GM18868 (cell line): Measurements from ENCODE around the gene ROBO3.

Experiments used
- ATAC-seq: cut with Tn5 transposase; IDR thresholded peaks from one replicate; pipeline ENCODE4 v1.9.1; 2021; ENCODE audit warnings: mild to moderate bottlenecking, moderate library complexity; ENCODE audit not compliant: unreplicated experiment

The ROBO3 gene

DNA sequence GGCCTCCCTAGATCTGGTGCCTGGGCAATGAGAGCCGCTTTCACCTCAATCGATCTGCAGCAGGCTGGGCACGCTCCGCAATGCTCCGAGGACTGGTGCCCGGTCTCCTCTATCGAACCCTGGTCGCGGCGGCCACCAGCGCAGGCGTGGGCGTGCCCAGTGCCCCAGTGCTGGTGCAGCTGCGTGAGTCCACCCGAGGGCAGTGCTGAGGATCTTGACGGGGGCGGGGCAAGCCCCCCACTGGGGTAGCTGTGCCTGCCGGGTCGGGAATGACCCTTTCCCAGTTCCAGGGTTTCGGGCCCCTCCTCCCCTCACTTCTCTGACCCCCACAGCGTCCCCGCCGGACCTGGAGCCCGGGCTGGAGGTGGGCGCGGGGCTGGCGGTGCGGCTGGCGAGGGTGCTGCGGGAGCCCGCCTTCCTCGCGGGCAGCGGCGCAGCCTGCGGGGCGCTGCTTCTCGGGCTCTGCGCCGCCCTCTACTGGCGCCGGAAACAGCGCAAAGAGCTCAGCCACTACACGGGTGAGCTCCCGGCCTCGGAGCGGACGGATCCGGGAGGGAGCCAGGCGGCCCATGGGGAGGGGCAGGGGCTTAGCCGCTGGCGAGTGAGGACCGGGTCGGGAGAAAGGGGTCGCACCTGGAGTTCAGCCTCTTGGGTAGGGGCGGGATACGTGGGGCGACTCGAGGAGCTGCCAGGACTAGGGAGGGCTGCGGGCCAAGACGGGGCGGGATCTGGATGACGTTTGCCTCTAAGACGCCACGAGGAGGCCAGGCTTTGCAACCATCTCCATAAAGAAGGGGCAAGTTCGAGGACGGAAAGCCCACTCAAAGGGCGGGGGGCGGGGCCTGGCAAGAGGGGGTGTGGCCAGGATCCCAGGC is 10.9 kb downstream of the ROBO3 start:
- ATAC-seq: peak; percentile 93

DNA sequence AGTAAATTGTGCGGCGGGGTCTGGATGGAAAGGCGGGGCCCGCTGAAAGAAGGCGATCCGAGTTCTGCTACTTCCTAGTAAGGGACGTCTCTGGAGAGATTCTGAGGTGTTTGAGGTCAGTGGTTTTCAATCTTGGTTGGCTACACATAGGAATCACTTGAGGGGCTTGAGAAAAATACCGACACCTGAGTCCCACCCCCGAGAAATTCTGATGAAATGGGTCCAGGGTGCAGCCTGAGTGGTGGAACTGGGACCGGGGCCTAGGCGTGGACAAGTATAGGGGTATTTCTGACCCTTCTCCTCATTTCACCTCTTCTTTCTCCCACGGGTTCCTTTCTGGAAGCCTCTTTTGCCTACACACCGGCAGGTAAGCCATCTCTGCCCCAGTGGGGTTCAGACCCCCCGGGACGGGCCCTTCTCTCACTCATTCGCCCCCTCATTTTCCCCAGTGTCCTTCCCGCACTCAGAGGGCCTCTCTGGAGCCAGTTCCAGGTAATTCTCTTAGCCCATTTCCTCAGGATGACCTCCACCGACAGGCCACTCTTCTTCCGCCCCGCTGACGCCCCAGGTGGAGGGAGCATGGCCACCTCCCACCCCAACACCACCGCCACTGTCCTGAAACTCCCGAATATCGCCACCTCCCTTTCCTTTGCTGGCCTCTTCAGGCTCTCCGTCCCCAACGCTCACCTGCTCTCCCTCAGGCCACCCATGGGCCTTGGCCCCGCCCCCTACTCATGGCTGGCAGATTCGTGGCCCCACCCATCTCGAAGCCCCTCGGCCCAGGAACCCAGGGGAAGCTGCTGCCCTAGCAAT is 11.8 kb downstream of the ROBO3 start:
- no peak for ATAC-seq

DNA sequence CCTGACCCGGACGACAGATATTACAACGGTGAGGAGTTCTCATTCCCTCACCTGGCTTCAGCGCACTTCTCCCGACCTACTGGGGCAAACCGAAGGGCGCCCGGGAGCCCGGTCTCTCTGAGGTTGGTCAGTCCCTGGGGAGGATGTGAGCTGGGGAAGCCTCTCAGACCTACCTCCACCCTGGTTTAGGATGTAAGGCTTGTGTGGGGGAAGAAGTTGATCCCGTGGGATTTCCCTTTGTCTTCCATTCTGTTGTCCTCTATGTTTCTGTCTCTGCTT is 12.3 kb downstream of the ROBO3 start:
- no peak for ATAC-seq

DNA sequence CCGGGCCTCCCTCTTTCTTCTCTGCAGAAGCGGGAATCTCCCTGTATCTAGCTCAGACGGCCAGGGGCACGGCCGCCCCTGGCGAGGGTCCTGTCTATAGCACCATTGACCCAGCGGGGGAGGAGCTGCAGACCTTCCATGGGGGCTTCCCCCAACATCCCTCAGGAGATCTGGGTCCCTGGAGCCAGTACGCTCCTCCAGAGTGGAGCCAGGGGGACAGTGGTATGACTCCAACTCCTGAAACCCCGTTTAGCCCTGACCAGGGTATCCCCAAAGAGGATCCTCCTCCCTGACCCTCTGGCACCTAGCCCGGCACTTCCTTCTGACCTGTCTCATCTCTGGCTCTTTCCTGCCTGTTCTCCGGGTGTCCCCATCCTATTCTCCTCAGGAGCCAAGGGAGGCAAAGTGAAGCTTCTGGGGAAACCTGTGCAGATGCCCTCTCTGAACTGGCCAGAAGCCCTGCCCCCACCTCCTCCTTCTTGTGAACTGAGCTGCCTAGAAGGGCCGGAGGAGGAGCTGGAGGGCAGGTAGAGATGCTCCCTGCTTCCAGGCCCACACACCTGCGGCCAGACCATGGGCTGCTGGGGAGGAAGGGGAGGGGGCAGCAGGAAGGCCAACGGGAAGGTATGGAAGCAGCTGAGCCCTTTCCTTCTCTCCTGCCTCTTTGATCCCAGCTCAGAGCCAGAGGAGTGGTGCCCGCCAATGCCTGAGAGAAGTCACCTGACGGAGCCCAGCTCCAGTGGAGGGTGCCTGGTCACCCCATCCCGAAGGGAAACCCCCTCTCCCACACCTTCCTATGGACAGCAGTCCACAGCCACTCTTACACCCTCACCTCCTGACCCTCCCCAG is 12.9 kb downstream of the ROBO3 start:
- no peak for ATAC-seq

DNA sequence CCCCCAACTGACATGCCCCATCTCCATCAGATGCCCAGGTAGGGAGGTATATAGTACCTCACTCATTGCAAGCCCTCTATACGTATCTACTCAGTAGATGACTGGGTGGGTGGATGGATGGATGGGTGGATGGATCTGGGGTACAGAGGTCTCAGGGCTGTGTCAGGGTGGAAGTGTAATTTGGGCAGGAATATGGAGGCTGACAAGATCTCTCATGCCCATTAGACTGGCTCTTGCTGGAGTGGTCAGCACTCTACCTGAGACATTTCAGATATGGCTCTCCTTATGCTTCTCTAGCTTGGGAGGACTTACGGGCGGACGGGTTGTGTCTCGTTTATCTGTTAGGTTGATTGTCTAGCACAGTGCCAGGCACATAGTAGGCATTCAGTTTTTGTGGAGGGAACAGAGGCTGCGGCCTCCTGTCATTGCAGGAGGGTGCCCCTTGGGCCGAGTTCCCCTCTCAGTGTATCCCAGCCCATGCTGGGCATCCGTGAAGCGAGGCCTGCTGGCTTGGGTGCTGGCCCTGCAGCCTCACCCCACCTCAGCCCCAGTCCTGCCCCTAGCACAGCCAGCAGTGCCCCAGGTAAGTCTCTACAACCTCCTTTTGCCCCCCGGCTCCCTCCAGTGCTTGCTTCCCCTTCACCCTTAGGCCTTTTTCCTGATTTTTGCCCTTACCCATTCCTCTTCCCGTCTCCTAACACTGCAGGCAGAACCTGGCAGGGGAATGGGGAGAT is 13.7 kb downstream of the ROBO3 start:
- no peak for ATAC-seq

DNA sequence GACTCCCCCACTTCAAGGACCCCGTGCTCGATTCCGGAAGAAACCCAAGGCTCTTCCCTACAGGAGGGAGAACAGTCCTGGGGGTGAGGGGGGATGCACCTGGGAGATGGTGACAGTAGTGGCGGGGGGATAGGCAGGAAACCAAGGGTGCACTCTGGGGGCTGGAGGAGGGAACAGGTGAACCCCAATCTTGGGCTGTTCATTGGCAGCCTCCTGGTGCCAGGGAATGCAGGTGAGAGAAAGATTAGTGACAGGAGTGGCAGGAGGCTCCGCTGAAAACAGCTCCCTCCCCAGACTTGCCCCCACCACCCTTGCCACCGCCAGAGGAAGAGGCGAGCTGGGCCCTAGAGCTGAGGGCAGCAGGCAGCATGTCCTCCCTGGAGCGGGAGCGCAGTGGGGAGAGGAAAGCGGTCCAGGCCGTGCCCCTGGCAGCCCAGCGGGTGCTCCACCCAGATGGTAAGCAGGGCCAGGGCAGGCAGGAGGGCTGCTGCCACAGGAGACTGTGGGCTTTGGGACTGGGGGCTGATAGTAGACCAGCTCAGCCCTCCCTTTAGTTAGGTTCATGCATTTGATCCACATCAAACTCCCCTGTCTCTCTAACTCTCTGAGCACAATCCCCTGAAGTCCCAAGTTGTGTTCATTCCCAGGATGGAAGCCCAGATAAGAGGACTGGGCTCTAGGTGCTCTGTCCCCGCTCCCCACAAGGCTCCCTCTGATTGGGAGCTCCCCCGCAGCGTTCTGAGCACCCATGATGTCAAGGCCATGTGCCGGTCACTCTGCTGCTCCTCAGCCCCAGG is 14.5 kb downstream of the ROBO3 start:
- no peak for ATAC-seq

DNA sequence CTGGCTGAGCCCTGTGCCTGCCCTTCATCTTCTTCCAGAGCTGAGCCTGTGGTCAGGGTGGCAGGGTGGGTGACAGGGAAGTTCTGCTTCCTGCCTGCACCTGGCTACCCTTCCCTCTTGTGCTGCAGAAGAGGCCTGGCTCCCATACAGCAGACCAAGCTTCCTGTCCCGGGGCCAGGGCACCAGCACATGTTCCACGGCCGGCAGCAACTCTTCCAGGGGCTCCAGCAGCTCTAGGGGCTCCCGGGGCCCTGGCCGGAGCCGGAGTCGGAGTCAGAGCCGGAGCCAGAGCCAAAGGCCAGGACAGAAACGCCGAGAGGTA is 15.0 kb downstream of the ROBO3 start:
- ATAC-seq: no peak

DNA sequence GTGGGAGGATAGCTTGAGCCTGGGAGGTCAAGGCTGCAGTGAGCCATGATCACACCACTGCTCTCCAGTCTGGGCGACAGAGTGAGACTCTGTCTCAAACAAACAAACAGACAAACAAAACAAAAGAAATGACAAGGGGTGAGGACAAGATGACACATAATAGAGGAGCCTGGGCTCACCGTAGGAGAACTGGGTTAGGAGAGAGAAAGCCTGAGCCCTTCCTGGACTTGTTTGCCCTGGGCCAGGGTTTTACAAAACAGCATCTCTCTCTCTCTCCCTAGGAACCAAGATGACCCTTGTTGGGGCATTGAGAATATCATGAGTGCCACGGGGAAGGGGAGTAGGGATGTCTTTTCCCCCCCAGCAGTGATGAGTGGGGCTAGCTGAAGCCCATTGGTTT is 15.7 kb downstream of the ROBO3 start:
- ATAC-seq: no peak

DNA sequence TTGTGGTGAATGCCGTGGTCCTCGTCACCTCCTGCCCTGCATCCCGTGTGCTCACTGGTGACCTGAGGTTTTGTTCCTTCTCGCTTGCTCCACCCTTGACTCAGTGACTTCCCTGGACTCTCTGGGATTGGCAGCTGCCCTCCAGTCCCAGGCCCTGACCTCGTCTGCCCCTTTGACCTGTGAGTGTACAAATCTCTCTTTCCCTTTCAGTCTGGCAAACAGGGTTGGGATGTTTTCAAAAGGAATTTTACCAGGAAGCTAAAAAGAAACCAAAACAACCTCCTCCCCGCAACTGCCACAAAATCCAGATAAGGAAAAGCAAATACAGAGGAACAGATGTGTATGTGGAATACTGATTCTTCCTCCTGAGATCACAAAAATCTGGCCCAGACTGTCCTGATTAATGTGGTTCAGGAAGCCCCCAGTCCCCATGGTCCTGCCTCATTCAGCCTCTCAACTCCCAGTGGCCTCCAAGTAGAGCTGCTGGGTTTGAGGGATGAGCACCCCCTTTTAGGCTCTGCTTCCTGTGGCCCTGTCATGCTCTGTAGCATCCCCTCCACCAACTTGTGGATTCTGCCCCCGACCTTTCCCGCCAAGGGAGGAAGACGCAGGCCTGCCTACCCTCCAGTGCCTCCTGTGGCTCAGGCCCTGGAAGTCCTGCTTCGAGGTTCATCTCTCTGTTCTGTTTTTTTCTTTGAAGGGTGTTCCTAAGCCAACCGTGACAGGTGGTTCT is 17.3 kb downstream of the ROBO3 start:
- ATAC-seq: no peak

DNA sequence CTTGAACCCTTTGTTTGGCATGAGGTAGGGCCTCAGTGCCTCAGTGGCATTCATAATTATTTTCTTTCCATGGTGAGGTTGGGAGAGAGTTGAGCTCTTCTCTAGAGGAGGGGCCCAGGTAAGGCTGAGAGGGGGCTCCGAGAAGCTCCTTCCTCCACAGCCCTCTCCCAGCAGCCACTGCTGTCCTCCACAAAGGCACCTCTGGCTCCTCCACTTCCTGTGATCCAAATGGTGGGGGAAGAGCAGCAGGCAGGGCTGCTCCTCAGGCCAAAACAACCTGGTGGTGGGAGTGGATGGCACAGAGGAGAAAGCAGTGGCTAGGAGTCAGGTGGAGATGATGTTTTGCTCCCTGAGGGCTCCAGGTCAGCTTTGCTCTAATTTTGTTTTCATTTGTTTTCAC is 19.1 kb downstream of the ROBO3 start:
- no peak for ATAC-seq

DNA sequence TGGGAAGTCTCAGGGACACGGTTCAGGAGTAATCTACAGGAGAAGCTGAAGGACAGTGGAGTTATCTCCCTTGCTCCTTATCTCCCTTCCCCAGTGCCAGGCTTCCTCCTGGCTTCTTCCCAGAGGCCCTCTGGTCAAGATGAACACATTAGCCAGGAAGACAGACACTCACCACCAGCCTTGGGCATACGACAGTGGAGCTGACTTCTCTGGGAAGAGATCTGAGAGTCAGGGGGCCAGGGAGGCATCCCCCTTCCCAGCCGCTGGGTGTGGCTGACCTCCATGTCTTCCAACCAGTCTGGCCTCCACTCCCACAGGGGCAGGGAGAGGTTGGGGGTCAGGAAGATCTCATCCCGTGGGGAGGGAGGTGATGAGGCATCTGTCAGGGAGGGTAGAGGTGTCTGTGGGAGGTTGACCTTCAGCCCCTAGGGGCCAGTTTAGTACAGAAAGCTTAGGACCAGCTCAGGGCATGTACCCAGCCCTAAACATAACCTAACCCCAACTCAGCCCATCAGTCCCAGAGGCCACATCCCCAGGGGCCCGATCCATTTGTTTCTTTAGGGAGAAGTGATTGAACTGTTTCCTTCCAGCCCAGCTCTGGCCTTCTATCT is 19.7 kb downstream of the ROBO3 start:
- ATAC-seq: no peak

DNA sequence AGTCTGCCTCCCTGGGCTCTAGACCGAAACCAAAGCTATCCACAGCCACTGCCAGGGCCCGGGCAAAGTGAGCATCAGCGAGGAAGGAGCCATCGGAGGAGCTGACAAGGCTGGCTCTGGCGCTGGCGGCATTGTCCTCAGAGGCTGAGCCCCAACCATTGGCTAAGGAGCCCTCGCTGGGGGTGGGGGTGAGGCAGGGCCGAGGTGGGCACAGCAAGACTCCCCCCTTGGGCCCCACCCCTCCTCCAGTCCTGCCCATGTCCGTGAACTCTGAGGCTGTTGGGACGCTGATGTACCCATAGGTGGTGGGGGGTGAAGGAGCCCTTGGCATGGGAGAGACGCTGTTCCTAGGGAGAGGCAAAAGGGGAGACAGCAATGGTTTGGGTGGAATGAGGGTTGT is 21.2 kb downstream of the ROBO3 start:
- no peak for ATAC-seq

DNA sequence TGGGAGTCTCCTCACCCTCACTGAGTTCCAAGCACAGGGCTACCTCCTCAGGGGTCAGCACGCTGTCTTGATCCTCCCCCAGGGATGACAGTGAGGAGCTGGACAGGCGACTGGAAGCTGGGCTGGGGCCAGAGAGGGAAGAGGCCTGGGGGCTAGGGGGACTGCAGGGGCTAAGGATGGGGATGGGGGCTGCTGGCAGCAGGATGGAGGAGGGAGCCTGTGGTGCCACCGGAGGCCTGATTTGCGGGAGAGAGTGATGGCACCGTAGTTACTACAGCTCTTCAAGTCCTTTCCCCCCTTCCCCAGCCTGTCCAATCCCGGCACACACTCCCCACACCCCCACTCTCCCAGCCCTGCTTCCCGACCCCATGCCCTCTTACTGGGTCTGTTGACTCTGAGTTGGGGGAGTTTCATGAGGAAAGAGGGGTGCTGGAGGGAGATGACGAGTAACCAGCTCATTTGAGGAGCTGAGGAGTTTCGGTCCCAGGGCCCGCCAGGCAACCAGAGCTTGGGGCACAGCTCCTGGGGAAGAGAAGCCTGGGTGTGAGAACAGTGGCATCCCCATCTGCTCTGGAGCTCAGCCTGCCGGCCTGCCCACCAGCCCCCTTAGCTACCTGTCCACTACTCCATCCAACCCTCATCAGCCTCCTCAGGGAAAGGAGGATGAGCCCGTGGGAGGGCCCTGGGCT is 21.9 kb downstream of the ROBO3 start:
- no peak for ATAC-seq

DNA sequence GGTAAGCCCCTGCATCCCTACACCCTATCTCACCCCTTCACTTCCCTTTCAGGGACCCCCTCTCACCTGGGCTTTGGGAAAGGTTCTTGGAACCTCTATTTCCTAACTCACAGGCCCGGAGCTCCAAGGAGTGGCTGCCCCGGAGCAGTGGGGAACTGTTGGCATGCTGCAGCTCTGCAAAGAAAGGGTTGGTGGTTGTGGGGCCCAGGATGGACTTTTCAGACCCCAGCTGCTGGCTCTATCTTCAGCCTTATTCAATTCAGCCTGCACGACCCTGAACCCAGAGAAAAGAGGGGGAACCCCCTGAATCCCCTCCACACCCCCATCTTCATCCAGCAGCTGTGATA is 22.4 kb downstream of the ROBO3 start:
- ATAC-seq: no peak

DNA sequence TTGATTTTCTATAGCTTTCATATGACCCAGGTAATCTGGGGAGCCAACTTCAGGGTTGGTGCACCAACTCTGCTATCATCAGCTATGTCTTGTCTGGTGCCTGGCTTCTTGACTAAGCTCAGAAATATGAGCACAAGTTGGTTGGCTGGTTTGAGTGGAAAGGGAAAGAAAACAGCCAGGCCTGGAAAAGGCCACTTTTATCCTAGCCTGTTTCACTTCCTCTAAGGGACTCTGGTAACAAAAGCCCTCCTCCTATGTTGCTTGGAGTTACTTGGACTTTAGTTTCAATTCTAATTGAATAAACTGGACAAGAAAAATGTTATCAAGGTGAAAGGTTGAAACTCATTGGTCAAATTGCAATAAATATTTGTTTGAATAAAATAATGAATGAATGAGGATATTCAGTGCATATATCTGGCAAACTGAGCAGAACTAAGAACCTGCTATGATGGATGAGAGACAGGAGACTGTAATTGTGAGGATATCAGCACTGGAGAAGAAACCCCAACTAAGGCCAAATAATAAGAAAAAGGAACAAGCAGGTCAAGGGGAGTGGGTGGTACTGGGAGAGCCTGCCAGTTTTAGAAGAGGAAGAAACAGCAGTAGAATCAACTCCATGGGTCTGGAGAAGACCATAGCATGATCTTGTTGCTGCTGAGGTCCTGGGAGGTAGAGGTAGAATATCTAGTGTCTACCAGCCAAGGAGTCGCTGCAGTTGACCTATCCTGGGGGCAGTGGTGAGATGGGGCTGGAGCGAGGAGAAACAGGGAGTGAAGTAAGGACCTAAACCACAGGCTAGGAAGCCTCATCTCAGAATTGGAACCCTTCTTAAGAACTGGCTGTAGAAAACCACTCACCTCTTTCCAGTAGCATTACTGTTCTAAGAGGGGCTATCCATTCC is 24.2 kb downstream of the ROBO3 start:
- ATAC-seq: no peak

DNA sequence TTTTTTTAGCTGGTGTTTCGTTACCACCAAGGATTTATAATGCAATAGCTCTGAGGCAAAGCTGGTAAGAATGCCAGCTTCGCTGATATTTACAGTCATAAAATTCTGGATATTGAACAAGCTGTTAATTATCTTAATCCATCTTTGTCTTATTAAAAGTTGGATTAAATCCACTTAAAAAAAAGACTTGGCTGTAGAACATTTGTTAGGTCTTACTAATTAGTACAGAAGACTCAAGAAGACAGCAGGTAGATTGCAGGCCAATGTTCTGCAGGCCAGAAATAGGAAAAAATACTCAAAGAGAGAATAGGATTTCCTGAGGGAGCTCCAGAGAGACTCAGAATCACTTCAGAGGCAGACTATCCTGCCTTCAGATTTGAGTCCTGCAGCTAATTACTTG is 24.9 kb downstream of the ROBO3 start:
- ATAC-seq: no peak

DNA sequence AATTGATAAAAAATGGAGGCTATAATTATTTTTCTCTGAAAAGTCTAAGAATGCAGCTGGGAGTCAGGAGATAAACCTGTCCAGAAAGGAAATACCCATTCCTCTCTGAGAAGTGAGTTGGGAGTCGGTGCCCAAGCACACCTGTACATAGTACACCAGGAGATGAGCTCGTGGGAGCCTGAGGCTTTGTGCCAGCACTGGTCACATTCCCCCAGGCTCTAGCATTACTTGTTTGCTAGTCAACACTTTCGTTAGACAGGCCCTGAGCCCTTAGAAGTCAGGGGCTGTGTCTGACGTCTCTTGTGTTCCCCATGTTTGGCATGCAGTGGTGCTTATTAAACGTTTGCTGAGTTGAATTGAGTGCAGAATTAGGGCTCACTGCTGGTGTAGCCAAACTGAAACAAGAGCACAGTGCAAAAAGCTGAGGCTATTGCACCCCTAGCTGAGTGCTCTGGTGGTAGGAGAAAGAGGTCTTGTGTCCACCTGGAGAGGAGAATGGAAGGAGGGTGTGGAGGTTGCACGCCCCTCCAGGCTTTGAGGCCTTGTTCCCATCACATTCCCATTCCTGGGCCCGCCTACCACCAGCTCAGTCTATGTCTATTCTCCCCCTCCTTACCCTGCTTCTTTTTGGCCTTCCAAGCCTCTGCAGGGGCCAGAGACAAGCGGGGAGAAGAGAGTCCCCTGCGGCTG is 25.6 kb downstream of the ROBO3 start:
- no peak for ATAC-seq
